Uterus (tissue), 2 donors: ENCODE measurements around the gene WDFY2.

Experiments
- CTCF ChIP-seq, 4 experiments: fragments of 200-600 bp in 2 of 4; fragments of 450-650 bp in 2 of 4; sonication (generic) in 2 of 4; IDR thresholded peaks; one replicate each; pipeline ENCODE4 v1.5.1; 2016 to 2019; ENCODE audit warnings: antibody characterized with exemption in 4 of 4, mild to moderate bottlenecking in 2 of 4, moderate library complexity in 1 of 4
- POLR2A ChIP-seq, 2 donors: fragments of 450-650 bp; IDR thresholded peaks; one replicate each; pipeline ENCODE4 v1.6.1; 2016; ENCODE audit warnings: antibody characterized with exemption in 2 of 2, mild to moderate bottlenecking in 1 of 2, moderate library complexity in 1 of 2

DNA sequence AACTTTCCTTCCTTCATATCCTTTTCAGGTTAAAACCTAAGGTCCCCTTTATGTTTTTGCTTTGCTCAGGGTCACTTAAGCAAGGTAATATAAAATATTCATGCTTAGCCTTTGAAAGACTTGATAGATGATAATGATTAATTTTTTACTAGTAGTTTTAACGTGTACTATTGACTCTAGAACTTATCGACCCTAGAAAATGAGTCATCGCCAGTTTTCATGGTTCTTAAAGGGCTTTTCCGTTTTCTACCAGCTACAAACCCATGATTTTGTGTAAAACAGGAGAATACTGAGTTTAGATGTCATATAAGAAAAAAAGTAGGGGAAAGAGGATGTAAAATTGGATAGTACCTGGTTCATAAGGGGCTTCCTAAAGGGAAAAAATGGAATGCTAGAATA lies 144.0 kb downstream of the WDFY2 start:
- TF ChIP-seq CTCF (IDR thresholded peaks at IDR 0.05) (no peak), POLR2A (IDR thresholded peaks at IDR 0.05) (no peak)
